HEK293 (cell line): Measurements from ENCODE around the gene GRP.

Experiments
- CTCF ChIA-PET: fragments of 350-600 bp; formaldehyde crosslinking; extraction: SDS; loops from one replicate; lab custom pipeline; 2021; ENCODE audit warnings: antibody characterized with exemption; lab: Yijun Ruan, JAX
- POLR2A ChIA-PET: fragments of 300-600 bp; formaldehyde crosslinking; extraction: SDS; loops from one replicate; lab custom pipeline; 2020; ENCODE audit warnings: antibody characterized with exemption, inconsistent platforms; lab: Yijun Ruan, JAX
- H3K27ac ChIP-seq: fragments of 200-500 bp; sonication (Bioruptor generic); 2 replicates; pipeline ENCODE4 v1.5.1; 2014; ENCODE audit warnings: low read depth, low read length, control low read depth, inconsistent platforms; ENCODE audit errors: extremely low read depth
- H3K36me3 ChIP-seq, 2 experiments: fragments of 200-500 bp in 1 of 2; sonication (Bioruptor generic) in 1 of 2; 1 replicate in 1 of 2; 2 replicates in 1 of 2; pipeline ENCODE4 v1.5.1; 2014 to 2017; ENCODE audit warnings: inconsistent platforms in 2 of 2, low read length in 2 of 2; ENCODE audit not compliant: control insufficient read depth in 2 of 2, insufficient read depth in 1 of 2
- H3K4me1 ChIP-seq: fragments of 200-500 bp; sonication (Bioruptor generic); 2 replicates; pipeline ENCODE4 v1.5.1; 2014; ENCODE audit warnings: mild to moderate bottlenecking, low read length, inconsistent platforms; ENCODE audit not compliant: control insufficient read depth, insufficient read depth
- H3K4me3 ChIP-seq: 2 replicates; pipeline ENCODE4 v1.5.1; 2011; ENCODE audit warnings: low read depth, mild to moderate bottlenecking, control low read depth, low read length, moderate library complexity
- H3K9me3 ChIP-seq: fragments of 200-500 bp; sonication (Bioruptor generic); 2 replicates; pipeline ENCODE4 v1.5.1; 2014; ENCODE audit warnings: low read depth, low read length, inconsistent platforms; ENCODE audit not compliant: control insufficient read depth, insufficient read depth
- MEIS1 ChIP-seq: sonication (generic); formaldehyde crosslinking; IDR thresholded peaks from 2 replicates; pipeline ENCODE4 v1.8.1; 2022; ENCODE audit warnings: missing genetic modification reagents, mild to moderate bottlenecking, borderline replicate concordance
- MZF1 ChIP-seq: fragments of 450-650 bp; formaldehyde crosslinking; IDR thresholded peaks from 2 replicates; pipeline ENCODE4 v1.5.1; 2017; ENCODE audit warnings: missing biosample characterization, missing genetic modification characterization, borderline replicate concordance
- RBAK ChIP-seq: fragments of 450-650 bp; formaldehyde crosslinking; IDR thresholded peaks from 2 replicates; pipeline ENCODE4 v1.5.1; 2016; ENCODE audit warnings: missing biosample characterization, missing genetic modification characterization
- SCRT2 ChIP-seq: fragments of 450-650 bp; formaldehyde crosslinking; IDR thresholded peaks from 2 replicates; pipeline ENCODE4 v1.5.1; 2016; ENCODE audit warnings: missing biosample characterization, missing genetic modification characterization
- YY1 ChIP-seq: fragments of 450-650 bp; formaldehyde crosslinking; IDR thresholded peaks from 2 replicates; pipeline ENCODE4 v1.5.1; 2018; ENCODE audit warnings: missing biosample characterization, missing genetic modification characterization
- ZBTB20 ChIP-seq: fragments of 450-650 bp; formaldehyde crosslinking; IDR thresholded peaks from 2 replicates; pipeline ENCODE4 v1.5.1; 2016; ENCODE audit warnings: missing biosample characterization, missing genetic modification characterization
- ZBTB48 ChIP-seq: fragments of 450-650 bp; formaldehyde crosslinking; IDR thresholded peaks from 2 replicates; pipeline ENCODE4 v1.5.1; 2016; ENCODE audit warnings: missing biosample characterization, missing genetic modification characterization
- ZFP3 ChIP-seq: fragments of 450-650 bp; formaldehyde crosslinking; IDR thresholded peaks from 2 replicates; pipeline ENCODE4 v1.5.1; 2016; ENCODE audit warnings: low read depth, missing biosample characterization, missing genetic modification characterization
- ZNF132 ChIP-seq: fragments of 450-650 bp; formaldehyde crosslinking; IDR thresholded peaks from 2 replicates; pipeline ENCODE4 v1.5.1; 2017; ENCODE audit warnings: missing biosample characterization, missing genetic modification characterization, borderline replicate concordance
- ZNF184 ChIP-seq: fragments of 450-650 bp; IDR thresholded peaks from 2 replicates; pipeline ENCODE4 v1.5.1; 2018; ENCODE audit warnings: missing biosample characterization, mild to moderate bottlenecking, missing genetic modification characterization
- ZNF362 ChIP-seq: fragments of 450-650 bp; formaldehyde crosslinking; IDR thresholded peaks from 2 replicates; pipeline ENCODE4 v1.5.1; 2016; ENCODE audit warnings: missing biosample characterization, missing genetic modification characterization
- ZNF404 ChIP-seq: fragments of 450-650 bp; formaldehyde crosslinking; IDR thresholded peaks from 2 replicates; pipeline ENCODE4 v1.5.1; 2017; ENCODE audit warnings: missing biosample characterization, missing genetic modification characterization
- ZNF433 ChIP-seq: fragments of 450-650 bp; formaldehyde crosslinking; IDR thresholded peaks from 2 replicates; pipeline ENCODE4 v1.5.1; 2016; ENCODE audit warnings: missing biosample characterization, missing genetic modification characterization, low read depth
- ZNF518A ChIP-seq: fragments of 450-650 bp; formaldehyde crosslinking; conservative IDR thresholded peaks from 2 replicates; pipeline ENCODE4 v1.5.1; 2016; ENCODE audit warnings: low read depth, missing biosample characterization, missing genetic modification characterization
- ZNF76 ChIP-seq: fragments of 450-650 bp; formaldehyde crosslinking; IDR thresholded peaks from 2 replicates; pipeline ENCODE4; 2016; ENCODE audit warnings: low read depth, missing biosample characterization, missing genetic modification characterization, borderline replicate concordance
- ZNF785 ChIP-seq: fragments of 450-650 bp; formaldehyde crosslinking; IDR thresholded peaks from 2 replicates; pipeline ENCODE4 v1.5.1; 2016; ENCODE audit warnings: missing biosample characterization, missing genetic modification characterization
- TF ChIP-seq, protein P1 (sequence below): fragments of 450-650 bp; formaldehyde crosslinking; IDR thresholded peaks from 2 replicates; pipeline ENCODE4 v1.5.1; 2016; ENCODE audit warnings: missing biosample characterization, missing genetic modification characterization, borderline replicate concordance
- TF ChIP-seq, protein P2 (sequence below): fragments of 450-650 bp; formaldehyde crosslinking; IDR thresholded peaks from 2 replicates; pipeline ENCODE4; 2016; ENCODE audit warnings: missing biosample characterization, missing genetic modification characterization
- TF ChIP-seq, protein P3 (sequence below): fragments of 450-650 bp; formaldehyde crosslinking; IDR thresholded peaks from 2 replicates; pipeline ENCODE4 v1.5.0; 2017; ENCODE audit warnings: missing biosample characterization, missing genetic modification characterization, borderline replicate concordance
- TF ChIP-seq, protein P4 (sequence below): fragments of 450-650 bp; formaldehyde crosslinking; IDR thresholded peaks from 2 replicates; pipeline ENCODE4 v1.5.1; 2016; ENCODE audit warnings: missing biosample characterization, missing genetic modification characterization, borderline replicate concordance

Gene GRP

DNA sequence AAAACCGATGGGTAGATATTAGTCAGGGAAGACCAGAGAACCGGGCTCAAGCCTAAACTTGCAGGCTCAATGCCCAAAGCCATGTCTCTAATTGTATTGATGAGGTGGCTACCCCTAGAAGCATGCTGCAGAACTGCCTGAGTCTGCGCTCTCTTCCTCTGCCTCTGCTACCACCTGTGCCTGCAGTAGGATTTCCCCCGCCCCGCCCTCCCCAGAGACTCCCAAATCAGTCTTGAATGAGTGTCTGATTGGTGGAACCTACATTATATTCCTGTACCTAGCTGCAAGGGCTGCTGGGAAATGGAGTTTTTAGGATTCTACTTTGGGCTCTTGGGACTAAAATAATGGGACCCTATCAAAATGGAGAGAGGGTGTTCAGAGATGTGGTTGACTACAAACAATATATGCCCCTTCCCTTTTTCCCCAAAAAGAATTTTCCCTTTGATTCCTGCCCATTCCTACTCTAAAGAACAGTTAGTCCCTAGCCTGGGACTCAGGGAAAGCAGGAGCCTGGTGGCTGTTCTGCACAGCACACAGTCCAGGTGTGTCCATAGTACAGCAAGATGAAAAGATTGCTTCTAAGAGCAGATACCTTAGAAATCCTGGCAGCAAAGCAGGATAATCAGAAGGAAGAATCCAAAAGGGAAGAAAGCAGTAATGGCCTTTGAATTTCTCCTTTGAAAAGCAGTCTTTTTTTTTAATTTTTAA lies 12.5 kb downstream of the GRP start:
- Histone ChIP-seq H3K4me3 (no peak overlapping the region), H3K4me1 (peaks cover 3% of the 10 kb centered on the region; the same call in 1 of the 2 replicates), H3K27ac (no peak overlapping the region), H3K9me3 (no peaks in the 10 kb centered on the region), H3K36me3 (no peaks in the 10 kb centered on the region)
- ChIA-PET POLR2A (no interaction called here), CTCF (interaction anchor here (1.4 kb wide), 1 partner anchor 170 kb away, joined by 4 read pairs; no protein-coding TSS in a partner anchor)
- no peak for TF ChIP-seq SCRT2
- TF ChIP-seq ZNF184 (tag by site-specific recombination): no peak
- no peak for TF ChIP-seq ZBTB20 (tag by site-specific recombination)
- no peak for TF ChIP-seq ZNF404 (tag by site-specific recombination)
- no peak for TF ChIP-seq RBAK (tag by site-specific recombination)
- TF ChIP-seq, protein P1, sequence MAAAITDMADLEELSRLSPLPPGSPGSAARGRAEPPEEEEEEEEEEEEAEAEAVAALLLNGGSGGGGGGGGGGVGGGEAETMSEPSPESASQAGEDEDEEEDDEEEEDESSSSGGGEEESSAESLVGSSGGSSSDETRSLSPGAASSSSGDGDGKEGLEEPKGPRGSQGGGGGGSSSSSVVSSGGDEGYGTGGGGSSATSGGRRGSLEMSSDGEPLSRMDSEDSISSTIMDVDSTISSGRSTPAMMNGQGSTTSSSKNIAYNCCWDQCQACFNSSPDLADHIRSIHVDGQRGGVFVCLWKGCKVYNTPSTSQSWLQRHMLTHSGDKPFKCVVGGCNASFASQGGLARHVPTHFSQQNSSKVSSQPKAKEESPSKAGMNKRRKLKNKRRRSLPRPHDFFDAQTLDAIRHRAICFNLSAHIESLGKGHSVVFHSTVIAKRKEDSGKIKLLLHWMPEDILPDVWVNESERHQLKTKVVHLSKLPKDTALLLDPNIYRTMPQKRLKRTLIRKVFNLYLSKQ: no peak
- TF ChIP-seq, protein P2, sequence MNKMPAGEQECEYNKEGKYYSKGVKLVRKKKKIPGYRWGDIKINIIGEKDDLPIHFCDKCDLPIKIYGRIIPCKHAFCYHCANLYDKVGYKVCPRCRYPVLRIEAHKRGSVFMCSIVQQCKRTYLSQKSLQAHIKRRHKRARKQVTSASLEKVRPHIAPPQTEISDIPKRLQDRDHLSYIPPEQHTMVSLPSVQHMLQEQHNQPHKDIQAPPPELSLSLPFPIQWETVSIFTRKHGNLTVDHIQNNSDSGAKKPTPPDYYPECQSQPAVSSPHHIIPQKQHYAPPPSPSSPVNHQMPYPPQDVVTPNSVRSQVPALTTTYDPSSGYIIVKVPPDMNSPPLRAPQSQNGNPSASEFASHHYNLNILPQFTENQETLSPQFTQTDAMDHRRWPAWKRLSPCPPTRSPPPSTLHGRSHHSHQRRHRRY (tag by site-specific recombination): no peak
- TF ChIP-seq, protein P3, sequence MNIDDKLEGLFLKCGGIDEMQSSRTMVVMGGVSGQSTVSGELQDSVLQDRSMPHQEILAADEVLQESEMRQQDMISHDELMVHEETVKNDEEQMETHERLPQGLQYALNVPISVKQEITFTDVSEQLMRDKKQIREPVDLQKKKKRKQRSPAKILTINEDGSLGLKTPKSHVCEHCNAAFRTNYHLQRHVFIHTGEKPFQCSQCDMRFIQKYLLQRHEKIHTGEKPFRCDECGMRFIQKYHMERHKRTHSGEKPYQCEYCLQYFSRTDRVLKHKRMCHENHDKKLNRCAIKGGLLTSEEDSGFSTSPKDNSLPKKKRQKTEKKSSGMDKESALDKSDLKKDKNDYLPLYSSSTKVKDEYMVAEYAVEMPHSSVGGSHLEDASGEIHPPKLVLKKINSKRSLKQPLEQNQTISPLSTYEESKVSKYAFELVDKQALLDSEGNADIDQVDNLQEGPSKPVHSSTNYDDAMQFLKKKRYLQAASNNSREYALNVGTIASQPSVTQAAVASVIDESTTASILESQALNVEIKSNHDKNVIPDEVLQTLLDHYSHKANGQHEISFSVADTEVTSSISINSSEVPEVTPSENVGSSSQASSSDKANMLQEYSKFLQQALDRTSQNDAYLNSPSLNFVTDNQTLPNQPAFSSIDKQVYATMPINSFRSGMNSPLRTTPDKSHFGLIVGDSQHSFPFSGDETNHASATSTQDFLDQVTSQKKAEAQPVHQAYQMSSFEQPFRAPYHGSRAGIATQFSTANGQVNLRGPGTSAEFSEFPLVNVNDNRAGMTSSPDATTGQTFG (tag by site-specific recombination): no peak
- TF ChIP-seq ZNF518A (tag by site-specific recombination): no peak
- no peak for TF ChIP-seq YY1 (tag by site-specific recombination)
- no peak for TF ChIP-seq ZNF76 (tag by site-specific recombination)
- no peak for TF ChIP-seq ZFP3 (tag by site-specific recombination)
- TF ChIP-seq ZBTB48 (tag by site-specific recombination): no peak
- TF ChIP-seq, protein P4, sequence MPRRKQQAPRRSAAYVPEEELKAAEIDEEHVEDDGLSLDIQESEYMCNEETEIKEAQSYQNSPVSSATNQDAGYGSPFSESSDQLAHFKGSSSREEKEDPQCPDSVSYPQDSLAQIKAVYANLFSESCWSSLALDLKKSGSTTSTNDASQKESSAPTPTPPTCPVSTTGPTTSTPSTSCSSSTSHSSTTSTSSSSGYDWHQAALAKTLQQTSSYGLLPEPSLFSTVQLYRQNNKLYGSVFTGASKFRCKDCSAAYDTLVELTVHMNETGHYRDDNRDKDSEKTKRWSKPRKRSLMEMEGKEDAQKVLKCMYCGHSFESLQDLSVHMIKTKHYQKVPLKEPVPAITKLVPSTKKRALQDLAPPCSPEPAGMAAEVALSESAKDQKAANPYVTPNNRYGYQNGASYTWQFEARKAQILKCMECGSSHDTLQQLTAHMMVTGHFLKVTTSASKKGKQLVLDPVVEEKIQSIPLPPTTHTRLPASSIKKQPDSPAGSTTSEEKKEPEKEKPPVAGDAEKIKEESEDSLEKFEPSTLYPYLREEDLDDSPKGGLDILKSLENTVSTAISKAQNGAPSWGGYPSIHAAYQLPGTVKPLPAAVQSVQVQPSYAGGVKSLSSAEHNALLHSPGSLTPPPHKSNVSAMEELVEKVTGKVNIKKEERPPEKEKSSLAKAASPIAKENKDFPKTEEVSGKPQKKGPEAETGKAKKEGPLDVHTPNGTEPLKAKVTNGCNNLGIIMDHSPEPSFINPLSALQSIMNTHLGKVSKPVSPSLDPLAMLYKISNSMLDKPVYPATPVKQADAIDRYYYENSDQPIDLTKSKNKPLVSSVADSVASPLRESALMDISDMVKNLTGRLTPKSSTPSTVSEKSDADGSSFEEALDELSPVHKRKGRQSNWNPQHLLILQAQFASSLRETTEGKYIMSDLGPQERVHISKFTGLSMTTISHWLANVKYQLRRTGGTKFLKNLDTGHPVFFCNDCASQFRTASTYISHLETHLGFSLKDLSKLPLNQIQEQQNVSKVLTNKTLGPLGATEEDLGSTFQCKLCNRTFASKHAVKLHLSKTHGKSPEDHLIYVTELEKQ: no peak
- no peak for TF ChIP-seq MEIS1 (CRISPR knock-in tag)
- no peak for TF ChIP-seq ZNF132 (tag by site-specific recombination)
- no peak for TF ChIP-seq ZNF362 (tag by site-specific recombination)
- TF ChIP-seq MZF1: no peak
- no peak for TF ChIP-seq ZNF433 (tag by site-specific recombination)
- TF ChIP-seq ZNF785 (tag by site-specific recombination): no peak
